NCI-H2196 treated with DMSO at 0.1 percent for 48 hours (cell line): Measurements from ENCODE around the gene CIT.

ENCODE experiments used
- DNase-seq: peaks from one replicate; lab custom pipeline; 2025; ENCODE audit not compliant: unreplicated experiment; lab: John Stamatoyannopoulos, UW

Gene CIT

GRCh38 chr12:119705182-119705581 lies 171.9 kb downstream of the CIT start:
- no peak for DNase-seq

GRCh38 chr12:119704065-119704747 lies 172.9 kb downstream of the CIT start:
- DNase-seq: no peak

GRCh38 chr12:119700078-119700477 lies 177.0 kb downstream of the CIT start:
- DNase-seq: no peak

GRCh38 chr12:119699199-119699760 lies 177.8 kb downstream of the CIT start:
- DNase-seq: no peak

- DNase-seq: no peak
These were observed 180.2 kb downstream of the CIT start for GRCh38 chr12:119696943-119697342.

- no peak for DNase-seq
These were observed 182.1 kb downstream of the CIT start for GRCh38 chr12:119695034-119695433.

GRCh38 chr12:119694111-119694510 lies 183.0 kb downstream of the CIT start:
- DNase-seq: no peak

- no peak for DNase-seq
These were observed 183.6 kb downstream of the CIT start for GRCh38 chr12:119693511-119693910.

- DNase-seq: peak; percentile 51
These were observed 184.1 kb downstream of the CIT start for GRCh38 chr12:119692997-119693396.

GRCh38 chr12:119692410-119692809 lies 184.7 kb downstream of the CIT start:
- no peak for DNase-seq

- no peak for DNase-seq
These were observed 185.8 kb downstream of the CIT start for GRCh38 chr12:119691202-119691810.

GRCh38 chr12:119689935-119690500 lies 187.1 kb downstream of the CIT start:
- no peak for DNase-seq

GRCh38 chr12:119687879-119688278 lies 189.2 kb downstream of the CIT start:
- DNase-seq: no peak

- DNase-seq: no peak
These were observed 189.7 kb downstream of the CIT start for GRCh38 chr12:119687406-119687805.

- DNase-seq: no peak
These were observed 190.3 kb downstream of the CIT start for GRCh38 chr12:119686776-119687175.

GRCh38 chr12:119686355-119686754 lies 190.8 kb downstream of the CIT start:
- DNase-seq: no peak

- DNase-seq: no peak
These were observed 191.7 kb downstream of the CIT start for GRCh38 chr12:119685375-119685774.

- no peak for DNase-seq
These were observed 192.3 kb downstream of the CIT start for GRCh38 chr12:119684711-119685369.

- no peak for DNase-seq
These were observed 193.3 kb downstream of the CIT start for GRCh38 chr12:119683816-119684215.

- no peak for DNase-seq
These were observed 193.7 kb downstream of the CIT start for GRCh38 chr12:119683413-119683812.

GRCh38 chr12:119682639-119683252 lies 194.4 kb downstream of the CIT start:
- no peak for DNase-seq
